ENCODE data around the gene ALPG.
"Not testable (repeated sequence)": the region's sequence is repeated elsewhere in the genome, so short reads cannot be mapped to it uniquely, and the experiment has no call there.

The ALPG gene

DNA sequence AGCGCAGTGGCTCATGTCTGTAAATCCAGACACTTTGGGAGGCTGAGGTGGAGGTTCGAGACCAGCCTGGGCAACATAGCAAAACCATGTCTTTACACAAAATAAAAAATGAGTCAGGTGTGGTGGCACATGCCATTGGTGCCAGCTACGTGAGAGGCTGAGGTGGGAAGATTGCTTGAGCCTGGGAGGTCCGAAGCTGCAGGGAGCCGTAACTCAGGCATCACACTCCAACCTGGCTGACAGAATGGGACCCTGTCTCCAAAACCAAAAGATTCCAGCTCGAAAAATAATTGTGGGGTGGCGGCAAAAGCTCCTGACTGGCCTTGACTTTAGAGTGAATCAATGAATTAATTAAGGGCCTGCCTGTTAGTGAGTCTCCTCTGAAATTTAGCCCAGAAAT is 29.3 kb upstream of the ALPG start:
- no peak for DNase-seq (ENCODE audit: low read depth)

DNA sequence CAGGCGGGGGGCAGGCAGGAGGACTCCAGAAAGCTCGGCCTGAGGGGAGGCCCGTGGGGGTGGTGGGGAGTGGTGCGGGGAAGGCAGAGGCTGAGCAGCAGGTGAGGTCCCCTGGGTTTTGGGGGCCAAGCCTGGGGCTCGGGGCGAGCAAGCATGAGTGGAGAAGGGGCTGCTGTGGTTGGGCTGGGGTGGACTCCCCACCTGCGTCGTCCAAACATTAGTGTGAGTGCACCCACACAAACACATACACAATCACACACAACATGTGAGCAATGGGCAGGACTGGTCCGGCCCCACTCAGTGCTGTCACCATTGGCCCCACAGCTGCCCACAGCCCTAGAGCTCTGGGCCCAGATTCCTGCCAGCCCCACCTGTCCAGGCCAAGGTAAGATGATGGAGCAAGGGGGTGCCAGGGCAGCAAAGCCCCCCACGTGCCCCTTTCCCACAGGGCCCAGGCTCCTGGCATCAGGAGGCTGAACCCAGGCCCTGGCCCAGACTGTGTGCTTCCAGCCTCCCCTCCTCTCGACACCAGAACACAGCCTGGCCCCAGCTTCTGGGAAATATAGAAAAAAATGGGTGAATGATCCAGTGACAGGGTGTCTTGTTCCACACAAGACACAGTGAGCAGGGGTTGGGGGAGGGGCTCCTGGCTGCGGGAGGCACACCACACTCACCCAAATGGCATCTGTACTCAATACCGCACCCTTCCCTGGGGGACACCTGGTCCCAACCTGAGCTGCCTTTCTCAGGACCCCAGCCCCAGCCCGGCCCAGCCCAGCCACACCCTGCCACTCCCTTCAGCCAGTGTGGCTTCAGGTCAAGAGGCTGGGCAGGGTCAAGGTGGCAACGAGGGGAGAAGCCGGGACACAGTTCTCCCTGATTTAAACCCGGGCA is 28.6 kb upstream of the ALPG start:
- DNase-seq (ENCODE audit: low read depth) = no peak

DNA sequence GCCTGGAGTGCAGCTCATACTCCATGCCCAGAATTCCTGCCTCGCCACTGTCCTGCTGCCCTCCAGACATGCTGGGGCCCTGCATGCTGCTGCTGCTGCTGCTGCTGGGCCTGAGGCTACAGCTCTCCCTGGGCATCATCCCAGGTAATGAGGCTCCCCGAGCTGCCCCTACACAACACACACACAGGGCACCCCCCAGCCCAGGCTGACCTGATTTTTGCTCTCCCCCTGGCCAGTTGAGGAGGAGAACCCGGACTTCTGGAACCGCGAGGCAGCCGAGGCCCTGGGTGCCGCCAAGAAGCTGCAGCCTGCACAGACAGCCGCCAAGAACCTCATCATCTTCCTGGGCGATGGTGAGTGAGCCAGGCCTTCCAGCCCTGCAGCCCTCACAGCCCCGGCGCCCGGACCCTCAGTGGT is 27.9 kb upstream of the ALPG start, which contains the start of gene ALPP:
Gene ALPP (plus strand): TSS at position 17 of the 417 bp plus-strand sequence. CDS start 52 bp downstream, at position 69.
- not testable (repeated sequence) for DNase-seq (ENCODE audit: low read depth)

DNA sequence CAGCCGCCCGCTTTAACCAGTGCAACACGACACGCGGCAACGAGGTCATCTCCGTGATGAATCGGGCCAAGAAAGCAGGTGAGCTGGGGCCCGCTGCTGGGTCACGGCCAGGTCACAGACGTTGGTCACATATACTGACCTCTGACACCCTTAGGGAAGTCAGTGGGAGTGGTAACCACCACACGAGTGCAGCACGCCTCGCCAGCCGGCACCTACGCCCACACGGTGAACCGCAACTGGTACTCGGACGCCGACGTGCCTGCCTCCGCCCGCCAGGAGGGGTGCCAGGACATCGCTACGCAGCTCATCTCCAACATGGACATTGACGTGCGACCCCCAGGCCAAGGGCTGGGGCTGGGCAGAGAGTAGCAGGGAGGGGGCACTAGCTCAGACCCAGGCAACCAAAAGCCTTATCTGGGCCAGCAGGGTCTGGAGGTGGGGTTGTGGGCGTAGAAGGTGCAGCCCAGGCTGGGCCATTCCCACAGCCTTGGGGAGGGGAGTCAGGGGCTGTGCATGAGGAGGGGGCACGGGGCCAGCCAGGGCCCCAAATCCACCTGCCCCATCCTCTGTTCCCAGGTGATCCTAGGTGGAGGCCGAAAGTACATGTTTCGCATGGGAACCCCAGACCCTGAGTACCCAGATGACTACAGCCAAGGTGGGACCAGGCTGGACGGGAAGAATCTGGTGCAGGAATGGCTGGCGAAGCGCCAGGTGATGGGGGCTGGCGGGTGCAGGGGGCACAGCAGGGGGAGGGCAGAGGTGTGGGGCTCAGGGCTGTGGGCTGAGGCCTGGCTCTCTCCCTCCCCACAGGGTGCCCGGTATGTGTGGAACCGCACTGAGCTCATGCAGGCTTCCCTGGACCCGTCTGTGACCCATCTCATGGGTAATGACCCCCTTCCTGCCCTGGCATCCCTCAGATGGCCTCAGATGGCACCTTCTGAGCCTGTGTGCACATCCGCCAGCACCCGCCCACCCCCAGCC is 26.7 kb upstream of the ALPG start:
- DNase-seq (ENCODE audit: low read depth) = not testable (repeated sequence)

DNA sequence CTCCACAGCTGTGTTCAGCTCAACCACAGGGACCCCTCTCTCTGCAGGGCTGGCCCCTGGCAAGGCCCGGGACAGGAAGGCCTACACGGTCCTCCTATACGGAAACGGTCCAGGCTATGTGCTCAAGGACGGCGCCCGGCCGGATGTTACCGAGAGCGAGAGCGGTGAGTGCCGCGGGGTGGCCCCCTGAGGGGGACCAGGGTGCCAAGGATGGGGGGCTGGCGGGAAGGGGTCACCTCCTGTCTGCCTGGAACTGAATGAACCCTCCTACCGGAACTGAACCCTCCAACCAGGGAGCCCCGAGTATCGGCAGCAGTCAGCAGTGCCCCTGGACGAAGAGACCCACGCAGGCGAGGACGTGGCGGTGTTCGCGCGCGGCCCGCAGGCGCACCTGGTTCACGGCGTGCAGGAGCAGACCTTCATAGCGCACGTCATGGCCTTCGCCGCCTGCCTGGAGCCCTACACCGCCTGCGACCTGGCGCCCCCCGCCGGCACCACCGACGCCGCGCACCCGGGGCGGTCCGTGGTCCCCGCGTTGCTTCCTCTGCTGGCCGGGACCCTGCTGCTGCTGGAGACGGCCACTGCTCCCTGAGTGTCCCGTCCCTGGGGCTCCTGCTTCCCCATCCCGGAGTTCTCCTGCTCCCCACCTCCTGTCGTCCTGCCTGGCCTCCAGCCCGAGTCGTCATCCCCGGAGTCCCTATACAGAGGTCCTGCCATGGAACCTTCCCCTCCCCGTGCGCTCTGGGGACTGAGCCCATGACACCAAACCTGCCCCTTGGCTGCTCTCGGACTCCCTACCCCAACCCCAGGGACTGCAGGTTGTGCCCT is 25.2 kb upstream of the ALPG start:
- peak; percentile 13 for DNase-seq (ENCODE audit: low read depth)

DNA sequence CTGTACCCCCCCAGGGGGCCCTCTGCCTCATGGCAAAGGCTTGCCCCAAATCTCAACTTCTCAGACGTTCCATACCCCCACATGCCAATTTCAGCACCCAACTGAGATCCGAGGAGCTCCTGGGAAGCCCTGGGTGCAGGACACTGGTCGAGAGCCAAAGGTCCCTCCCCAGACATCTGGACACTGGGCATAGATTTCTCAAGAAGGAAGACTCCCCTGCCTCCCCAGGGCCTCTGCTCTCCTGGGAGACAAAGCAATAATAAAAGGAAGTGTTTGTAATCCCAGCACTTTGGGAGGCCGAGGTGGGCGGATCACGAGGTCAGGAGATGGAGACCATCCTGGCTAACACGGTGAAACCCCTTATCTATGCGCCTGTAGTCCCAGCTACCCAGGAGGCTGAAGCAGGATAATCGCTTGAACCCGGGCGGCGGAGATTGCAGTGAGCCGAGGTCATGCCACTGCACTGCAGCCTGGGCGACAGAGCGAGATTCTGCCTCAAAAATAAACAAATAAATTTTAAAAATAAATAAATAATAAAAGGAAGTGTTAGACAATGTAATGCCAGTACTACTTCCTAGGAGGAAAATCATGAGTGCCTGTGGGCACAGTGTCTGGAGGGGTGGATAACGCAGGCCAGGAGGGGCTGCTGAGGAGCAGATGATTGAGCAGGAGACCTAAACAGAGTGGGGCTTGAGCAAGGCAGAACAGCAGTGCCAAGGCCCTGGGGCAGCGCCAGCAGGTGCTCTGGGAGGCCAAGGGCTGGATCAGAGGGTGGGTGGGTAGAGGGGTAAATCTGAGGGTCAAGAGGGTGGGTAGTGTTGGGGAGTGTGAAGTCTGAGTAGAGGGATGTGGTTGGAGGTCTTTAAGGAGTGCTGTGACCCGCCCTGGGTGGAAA is 24.1 kb upstream of the ALPG start:
- DNase-seq (ENCODE audit: low read depth) = no peak

DNA sequence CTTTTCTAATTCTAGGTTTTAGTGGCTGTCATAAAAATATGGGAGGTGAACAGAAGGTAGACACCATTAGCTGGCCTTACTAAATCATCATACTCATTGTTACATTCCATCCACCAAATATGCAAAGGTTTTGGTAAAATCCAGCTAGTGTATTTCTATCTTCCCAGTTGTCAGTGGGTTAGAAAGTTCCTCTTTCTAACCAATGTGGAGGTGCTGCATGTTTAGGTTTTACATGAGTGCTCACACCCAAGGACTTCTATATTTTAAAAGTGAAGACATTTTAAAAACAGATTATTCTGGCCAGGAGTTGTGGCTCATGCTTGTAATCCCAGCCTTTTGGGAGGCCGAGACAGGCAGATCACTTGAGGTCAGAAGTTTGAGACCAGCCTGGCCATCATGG is 22.2 kb upstream of the ALPG start:
- DNase-seq (ENCODE audit: low read depth) = no peak

DNA sequence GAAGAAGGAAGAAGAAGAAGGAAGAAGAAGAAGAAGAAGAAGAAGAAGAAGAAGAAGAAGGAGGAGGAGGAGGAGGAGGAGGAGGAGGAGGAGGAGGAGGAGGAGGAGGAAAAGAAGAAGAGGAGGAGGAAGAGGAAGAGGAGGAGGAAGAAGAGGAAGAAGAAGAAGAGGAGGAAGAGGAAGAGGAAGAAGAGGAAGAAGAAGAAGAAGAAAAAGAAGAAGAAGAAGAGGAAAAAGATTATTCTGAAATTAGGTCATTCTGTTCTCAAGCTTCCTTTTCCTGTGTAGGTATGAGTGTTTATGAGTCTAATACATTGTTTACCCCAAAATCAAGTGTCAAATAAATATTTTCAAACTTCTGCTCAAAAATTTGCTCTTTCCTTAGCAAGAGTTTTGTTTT is 21.6 kb upstream of the ALPG start:
- not testable (repeated sequence) for DNase-seq (ENCODE audit: low read depth)

DNA sequence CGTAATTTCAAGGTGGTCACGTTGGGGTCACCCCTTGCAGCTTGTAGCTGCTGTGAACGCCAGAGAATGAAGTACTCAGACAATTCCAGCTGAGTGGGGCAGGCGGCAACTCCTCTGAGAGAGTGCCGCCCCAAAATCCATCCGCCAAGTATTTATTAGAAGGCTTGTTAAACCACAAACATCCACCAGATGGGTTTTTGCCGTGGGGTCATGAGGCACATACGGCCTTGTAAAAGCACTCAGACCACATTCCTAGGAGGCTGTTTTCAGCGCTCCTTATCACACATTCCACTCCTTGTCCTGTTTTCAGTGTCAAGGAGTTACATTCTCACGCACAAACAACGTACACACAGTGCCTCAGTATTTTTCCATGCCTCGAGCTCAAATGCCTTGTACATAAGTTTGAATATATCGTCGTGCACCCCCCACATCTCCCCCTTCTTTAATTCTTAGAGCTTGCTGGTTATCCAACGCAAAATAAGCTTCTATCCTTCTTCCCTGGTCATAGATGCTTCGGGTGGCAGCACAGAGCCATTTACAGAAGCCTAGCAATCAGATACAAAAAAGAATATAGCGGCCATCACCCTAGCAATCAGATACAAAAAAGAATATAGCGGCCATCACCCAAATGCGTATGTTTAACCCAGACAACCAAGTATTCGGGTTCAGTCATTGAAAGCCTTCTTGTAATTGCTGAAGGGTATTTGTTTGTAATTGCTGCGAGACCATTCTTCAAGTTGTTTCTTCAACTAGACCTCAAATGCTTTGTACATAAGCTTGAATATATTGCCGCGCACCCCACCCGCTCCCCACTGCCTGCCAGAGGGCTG is 20.8 kb upstream of the ALPG start:
- no peak for DNase-seq (ENCODE audit: low read depth)

DNA sequence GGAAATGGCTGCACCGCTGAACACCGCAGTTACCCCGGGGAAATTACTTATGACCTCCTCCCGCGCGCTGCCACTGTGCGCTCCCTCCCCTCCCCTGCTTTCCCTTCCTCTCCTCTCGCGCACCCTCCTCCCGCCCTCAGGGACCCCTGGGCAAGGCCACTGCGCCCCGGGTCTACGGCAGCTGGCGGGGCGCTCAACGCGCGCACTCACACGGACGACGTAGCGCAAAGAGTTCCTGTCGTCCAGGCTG is 20.2 kb upstream of the ALPG start:
- no peak for DNase-seq (ENCODE audit: low read depth)

DNA sequence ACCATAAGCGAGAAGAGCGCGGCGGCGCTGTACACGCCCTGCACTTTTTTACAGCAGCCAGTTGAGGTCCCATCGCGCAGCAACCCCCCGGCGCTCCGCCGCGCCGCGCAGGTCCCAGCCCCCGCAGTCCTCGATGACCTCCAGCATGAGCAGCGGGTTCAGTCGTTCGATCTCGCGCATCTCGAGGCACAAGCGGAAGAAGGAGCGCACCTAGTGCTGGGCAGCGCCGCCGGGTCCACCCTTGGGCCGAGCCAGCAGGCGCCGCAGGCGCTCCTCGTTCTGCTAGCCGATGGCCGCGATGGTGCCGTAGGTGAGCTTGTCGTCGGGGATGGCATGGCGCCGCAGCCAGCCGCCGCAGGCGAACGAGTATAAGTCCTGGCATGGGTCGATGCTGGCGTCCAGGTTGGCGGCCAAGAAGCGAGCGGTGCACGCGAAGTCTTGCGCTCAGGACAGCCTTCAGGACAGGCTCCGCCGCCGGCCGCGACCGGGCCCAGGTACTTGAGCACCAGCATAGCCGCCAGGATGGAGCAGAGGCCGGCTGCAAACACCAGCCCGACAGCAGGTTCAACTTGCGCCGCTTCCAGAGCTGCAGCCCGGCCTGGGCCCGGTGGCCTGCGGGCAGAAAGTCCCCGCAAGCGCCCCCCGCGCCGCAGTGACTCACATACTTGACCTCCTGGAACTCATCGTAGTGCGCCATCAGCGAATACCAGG is 19.7 kb upstream of the ALPG start:
- DNase-seq (ENCODE audit: low read depth) = no peak

DNA sequence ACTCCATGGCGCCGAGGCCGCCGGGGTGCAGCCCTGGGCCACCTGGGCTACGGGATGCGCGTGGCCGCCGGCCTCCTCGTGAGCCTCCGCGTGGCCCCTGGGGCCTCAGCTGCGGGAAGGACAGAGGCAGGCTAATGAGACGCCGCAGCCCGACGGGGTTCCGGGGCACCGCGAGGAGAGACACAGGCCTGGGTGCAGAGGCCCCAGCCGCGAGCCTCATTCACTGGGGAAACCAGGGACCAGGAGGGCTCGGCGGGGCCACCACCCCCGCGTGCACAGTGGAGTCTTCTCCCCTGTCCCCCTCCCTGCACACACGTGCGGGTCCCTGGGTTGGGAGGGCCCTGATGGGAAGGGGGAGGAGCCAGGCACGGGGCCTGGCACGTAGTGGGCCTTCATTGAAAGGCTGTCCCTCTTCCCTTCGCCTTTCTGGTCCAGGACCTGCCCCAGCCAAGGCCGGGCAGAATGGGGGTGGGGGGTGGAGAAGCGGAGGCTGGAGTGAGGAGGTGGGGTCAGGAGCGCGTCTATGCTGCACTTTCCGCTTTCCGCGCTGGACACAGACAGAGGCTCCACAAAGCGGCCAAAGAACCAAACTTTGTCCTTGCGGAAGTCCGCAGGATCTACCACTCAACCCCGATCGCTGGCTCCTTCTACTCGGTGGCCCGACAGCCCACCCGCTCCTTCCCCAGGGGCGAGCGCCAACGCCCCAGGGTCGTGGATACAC is 19.0 kb upstream of the ALPG start:
- no peak for DNase-seq (ENCODE audit: low read depth)

DNA sequence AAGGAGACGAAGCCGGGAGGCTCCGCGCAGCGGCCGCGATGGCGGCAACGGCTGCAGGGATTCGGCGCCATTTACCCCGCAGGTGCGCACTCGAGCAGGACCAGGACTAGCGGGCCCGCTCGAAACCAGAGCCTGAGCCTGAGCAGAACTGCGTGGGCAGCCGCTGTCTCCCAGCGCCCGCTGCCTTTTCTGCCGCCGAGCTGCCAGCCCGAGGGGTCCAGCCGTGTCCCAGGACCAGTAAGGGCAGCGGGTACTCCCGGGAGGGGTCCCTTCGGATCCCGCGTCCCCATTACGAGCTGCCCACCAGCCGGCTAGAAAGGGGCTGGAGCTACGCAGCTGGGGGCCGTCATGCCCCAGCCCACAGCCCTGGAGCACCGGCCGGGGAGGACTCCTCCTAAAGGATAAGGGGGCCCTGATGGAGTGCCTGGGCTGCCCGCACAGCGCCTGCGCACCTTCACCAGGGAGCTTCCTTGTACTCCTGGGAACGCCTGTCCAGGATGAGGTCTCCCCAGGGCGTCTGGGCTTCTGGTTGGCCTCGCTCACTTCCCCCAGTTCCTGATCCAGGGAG is 18.2 kb upstream of the ALPG start:
- DNase-seq (ENCODE audit: low read depth) = no peak

DNA sequence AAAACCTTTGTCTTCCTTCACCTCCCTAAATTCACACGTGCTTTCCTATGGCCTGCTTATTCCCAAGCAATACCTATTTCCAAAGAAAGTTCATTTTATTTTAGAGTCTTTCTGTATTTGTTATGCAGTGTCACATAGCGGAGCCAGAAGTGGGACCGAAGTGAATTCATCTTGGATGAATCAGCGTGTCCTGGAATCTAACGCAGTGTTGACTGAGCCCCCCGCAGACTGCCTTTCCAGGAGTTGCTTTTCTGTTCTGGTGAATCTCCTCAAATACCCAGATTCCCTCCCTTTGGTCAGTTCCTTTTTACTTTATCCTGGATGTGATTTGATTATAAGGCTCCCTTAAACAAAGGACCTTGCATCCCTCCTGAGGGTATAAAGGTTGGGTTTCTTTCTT is 17.3 kb upstream of the ALPG start:
- no peak for DNase-seq (ENCODE audit: low read depth)

DNA sequence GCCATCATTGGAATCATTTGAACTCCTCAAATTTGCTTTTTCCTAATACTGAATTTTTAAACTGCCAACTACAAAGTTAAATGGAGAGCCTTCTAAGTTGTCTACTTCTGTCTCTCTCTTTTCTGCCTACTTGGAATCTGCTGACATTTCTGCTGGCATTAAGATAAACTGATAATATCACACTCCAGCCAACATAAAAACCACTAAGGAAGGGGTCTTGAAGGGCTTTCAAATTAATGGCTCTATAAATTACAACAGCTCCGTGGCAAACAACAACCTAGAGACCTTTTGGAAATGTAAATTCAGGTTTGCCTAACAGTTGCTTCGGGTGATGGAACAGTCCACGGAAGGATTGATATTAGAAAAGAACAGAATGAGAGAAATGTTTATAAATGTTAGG is 16.0 kb upstream of the ALPG start:
- no peak for DNase-seq (ENCODE audit: low read depth)

DNA sequence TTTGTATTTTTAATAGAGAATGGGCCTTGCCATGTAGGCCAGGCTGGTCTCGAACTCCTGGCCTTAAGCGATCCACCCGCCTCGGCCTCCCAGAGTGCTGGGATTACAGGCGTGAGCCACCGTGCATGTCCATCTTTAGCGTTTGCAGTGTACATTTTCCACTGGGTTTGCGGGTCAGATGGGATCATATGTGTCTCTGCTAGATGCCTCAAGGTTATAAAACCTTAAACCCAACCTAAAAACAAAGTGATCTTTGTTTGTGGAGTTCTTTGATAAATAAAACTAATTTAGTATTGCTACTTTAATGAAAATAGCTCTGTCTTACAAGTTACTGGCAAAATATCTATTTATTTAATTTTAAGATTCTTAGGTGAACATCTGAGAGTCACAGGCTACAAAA is 13.1 kb upstream of the ALPG start:
- DNase-seq (ENCODE audit: low read depth) = no peak

DNA sequence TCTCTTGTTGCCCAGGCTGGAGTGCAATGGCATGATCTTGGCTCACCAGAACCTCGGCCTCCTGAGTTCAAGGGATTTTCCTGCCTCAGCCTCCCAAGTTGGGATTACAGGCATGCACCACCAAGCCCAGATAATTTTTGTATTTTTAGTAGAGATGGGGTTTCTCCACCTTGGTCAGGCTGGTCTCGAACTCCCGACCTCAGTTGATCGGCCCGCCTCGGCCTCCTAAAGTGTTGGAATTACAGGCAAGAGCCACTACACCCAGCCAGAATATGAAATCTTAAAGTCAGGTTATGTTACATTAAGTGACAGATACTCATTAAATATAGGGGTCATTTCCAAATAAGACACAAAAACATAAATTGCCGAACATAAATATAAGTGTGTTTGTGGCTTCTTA is 12.2 kb upstream of the ALPG start:
- not testable (repeated sequence) for DNase-seq (ENCODE audit: low read depth)

DNA sequence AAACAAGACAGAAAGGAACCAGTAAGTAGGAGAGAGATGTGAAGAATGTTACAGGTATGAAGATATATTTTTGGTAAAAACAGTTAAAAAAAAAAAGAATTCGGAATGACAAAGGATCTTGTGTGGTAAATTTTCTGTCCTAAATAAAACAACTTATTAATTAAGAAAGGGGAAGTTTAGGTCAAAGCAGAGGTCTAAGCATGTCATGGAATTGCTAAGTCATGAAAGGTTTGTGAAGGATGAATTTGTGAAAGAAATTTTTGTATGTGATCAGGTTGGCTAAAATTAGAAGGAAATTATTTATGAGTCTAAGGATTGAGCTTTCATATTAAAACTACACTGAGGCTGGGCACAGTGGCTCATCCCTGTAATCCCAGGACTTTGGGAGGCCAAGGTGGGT is 11.1 kb upstream of the ALPG start:
- no peak for DNase-seq (ENCODE audit: low read depth)

DNA sequence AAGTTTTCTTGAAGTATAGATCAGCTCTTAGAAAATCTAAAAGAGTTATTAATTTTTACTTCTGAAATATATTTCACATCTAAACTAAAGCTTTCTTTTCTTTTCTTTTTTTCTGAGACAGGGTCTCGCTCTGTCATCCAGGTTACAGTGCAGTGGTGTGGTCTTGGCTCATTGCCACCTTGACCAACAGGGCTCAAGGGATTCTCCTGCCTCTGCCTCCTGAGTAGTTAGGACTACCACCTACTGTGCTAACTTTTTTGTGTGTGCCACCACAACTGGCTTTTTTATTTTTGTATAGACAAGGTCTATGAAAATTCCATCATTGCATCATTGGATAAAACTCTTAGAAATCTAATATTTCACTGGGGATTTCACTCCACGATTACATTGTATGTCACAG is 10.0 kb upstream of the ALPG start:
- DNase-seq (ENCODE audit: low read depth) = no peak

All from stimulated activated CD8-positive, alpha-beta memory T cell treated with anti-CD3 and anti-CD28 coated beads, Interleukin-4, amount 100 ng/mL, for 24 hours (primary cell).